ENCODE data around the gene DNAH7.

Gene DNAH7

GRCh38 chr2:195857132-195857531 is 211.5 kb downstream of the DNAH7 start:
- DNase-seq = no peak

DNA sequence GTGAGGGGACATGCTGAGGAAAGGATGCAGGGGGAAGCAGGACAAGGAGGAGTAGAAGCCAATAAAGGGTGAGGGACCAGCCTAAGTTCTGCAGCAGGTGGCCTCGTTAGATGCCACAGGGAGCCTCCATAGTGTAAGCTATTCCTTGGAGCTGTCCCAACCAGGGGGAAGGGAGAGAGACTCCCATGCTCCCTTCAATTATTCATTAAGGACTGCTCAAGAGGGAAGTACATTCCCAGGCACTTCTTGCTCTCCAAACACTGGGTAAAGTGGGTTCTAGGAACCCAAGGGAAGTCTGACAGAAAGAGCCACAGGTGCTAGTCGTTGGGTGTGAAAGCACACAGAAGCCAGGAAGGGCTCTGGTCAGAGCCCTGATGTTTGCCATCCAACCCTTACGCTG is 217.9 kb downstream of the DNAH7 start:
- no peak for DNase-seq

- no peak for DNase-seq
These were observed 220.3 kb downstream of the DNAH7 start for GRCh38 chr2:195848119-195848899.

DNA sequence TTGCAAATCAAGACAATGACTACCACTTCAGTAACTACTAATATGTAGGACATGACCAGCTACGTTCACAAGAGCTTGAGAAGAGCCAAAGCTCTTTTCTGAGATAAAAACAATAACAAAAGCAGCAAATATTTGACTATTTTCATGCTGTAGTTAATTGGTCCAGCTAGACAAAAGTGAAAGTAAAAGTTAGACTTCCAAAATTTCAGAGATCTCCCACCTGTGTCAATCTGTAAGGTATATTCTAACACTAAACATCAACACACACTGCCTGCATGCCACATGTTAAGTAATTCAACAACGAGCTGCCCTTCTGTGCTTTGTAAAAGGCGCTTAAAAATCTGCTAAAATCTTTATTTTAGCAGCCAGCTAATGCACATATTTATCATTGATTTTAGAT is 225.7 kb downstream of the DNAH7 start:
- DNase-seq = no peak

- no peak for DNase-seq
These were observed 230.6 kb downstream of the DNAH7 start for GRCh38 chr2:195838002-195838401.

DNA sequence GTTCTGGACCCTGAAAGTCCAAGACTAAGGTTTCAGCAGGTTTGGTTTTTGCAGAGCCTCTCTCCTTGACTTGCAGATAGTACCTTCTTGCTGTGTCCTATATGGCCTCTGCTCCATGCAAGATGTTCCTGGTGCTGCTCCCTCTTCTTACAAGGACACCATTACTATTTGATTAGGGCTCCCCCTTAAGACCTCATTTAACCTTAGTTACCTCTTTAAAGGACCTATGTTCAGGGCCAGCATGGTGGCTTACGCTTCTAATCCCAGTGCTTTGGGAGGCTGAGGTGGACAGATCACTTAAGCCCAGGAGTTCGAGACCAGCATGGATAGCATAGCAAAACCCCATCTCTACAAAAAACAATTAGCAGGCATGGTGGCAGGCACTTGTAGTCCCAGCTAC is 232.6 kb downstream of the DNAH7 start:
- DNase-seq = no peak

DNA sequence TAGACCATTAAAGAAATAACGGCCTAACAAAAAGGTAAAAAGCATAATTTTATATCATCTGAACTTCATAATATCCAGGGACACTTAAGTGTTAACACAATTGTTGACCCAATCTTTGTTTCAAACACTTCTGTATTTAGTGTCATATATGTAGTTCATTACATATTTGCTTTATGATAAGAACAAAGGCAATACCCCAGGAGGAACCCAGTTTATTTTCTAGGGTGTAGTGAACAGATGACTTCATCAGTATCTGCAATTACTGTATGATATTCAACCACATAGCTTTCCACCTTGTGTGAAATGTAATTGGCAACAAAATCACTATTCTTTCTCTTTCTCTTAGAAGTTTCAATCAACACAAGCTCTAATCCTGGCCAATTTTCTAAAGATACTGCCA is 233.8 kb downstream of the DNAH7 start:
- no peak for DNase-seq

DNA sequence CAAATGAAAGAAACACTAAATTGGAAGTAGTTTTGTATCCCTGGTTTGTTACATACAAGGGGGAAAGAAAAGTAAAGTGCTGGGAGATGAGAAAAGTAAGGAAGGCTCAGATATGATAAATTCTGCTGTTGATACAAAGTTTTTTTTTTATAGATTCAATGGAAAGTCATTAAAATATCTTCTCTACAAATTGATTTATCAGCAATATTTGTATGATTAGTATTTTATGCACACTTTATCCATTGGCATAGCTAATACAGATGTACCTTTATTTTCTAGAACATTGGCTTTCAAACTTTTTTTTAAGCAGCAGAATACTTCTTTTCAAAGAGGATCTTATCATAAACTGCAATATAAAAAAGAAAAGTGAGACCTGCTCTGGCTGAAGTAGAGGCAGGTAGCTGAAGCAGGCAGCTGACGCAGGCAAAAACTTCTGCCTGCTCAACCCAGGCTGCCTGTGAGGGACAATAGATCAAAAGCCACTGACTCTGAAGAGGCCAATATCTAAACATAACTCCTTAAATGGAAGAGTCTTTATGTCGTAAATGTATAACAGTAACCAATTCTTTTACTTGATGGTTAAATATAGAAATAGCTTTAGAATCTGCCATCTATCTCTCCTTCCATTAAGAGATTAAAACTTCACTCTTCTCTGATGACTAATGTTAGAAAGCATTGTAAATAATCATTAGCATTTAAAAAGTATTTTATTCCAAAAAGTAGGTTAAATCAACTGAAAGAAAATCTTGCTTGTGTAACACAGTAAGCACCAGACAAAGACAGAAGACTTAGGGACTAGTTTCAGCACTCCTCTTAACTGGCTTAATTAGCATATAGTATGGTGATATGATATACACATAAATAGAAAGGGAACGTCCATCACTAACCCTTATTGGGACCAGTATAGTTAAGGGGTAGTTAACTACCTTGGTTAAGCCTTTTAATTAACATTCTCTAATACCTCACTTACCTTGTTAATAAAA is 237.4 kb downstream of the DNAH7 start:
- no peak for DNase-seq

- no peak for DNase-seq
These were observed 244.2 kb downstream of the DNAH7 start for GRCh38 chr2:195824478-195824877.

DNA sequence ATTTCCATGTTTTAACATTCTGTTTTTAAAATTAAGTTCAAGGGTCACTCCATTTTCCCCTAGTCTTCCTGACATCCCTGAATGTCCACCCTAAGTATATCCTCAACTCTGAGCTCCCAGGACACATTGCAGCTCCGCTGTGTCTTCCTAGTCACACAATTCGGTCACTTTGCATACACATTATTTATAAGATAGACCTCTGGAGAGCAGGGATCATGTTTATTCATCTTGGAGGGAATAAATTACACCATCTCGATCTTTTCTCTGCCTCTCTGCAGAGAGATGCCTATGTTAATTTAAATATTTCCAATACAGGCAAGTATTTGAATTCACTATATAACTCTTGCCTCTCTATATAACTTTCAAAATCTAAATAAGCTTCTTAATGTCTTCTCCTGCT is 245.4 kb downstream of the DNAH7 start:
- DNase-seq = no peak

GRCh38 chr2:195821566-195821932 is 247.1 kb downstream of the DNAH7 start:
- DNase-seq = no peak

GRCh38 chr2:195820867-195821565 is 247.6 kb downstream of the DNAH7 start:
- no peak for DNase-seq

- no peak for DNase-seq
These were observed 248.3 kb downstream of the DNAH7 start for GRCh38 chr2:195820373-195820772.

GRCh38 chr2:195819276-195819675 is 249.4 kb downstream of the DNAH7 start:
- DNase-seq = no peak

- DNase-seq = no peak
These were observed 250.1 kb downstream of the DNAH7 start for GRCh38 chr2:195818526-195818925.

DNA sequence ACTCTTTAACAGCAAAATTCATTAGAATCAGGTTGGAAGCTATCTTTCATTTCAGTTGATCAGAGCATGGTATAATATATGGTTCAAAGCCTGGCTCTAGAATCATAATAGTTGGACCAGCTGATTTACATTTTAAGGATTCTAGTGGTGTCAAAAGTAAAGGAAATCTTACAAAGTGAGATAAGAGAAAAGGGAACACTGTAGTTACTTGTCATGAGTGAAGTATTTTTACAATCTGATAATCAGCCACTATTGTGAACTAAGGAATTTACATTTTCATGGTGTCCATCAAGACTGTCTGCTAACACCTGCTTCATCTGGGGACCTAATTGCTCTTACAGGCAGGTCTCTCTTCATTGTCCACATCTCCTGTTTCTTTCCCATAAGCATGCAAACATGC is 250.5 kb downstream of the DNAH7 start:
- no peak for DNase-seq

DNA sequence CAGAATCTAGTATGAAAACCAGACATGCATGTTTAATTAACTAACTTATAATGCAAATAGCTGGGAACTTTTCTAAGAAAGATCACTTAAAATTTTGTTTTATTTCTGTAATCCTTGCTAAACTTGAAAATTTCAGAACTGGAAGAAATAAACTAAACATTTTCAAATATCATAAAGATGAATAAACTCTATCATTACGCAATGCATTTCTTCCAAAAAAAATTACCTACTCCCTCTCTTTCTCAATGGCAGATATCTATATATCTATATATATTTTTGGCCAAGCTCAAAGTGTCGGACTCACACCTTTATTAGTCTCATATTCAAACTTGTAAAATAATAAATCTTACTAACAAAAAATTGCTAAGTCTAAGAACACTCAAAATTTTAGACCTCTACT is 253.6 kb downstream of the DNAH7 start:
- DNase-seq = no peak

GRCh38 chr2:195813421-195813820 is 255.2 kb downstream of the DNAH7 start:
- DNase-seq = no peak

- no peak for DNase-seq
These were observed 258.1 kb downstream of the DNAH7 start for GRCh38 chr2:195810340-195811098.

- no peak for DNase-seq
These were observed 260.4 kb downstream of the DNAH7 start for GRCh38 chr2:195808189-195808588.

GRCh38 chr2:195805283-195805976 is 263.2 kb downstream of the DNAH7 start:
- no peak for DNase-seq

DNA sequence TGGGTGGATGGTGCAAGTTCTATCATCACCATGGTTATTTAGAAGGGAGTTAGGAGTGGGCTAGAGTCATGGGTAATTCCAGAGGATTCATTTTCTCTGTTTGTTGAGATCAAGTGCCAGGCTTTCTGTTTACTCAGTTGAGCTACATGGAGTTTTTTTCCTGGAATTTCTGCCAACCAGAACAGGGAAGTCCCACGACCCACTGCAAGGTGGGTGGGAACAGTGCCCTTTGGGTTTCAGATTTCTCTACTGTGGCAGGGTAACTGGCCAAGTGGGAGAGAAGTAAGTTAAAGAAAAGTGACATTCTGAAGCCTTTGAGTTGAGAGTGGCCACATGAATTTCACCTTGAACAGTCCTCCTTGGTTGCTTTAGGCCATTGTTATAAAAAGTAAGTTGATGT is 272.8 kb downstream of the DNAH7 start:
- DNase-seq = no peak

Measured in NCI-H1105 (cell line).